ENCODE measurements around the gene SMAD3.

Gene SMAD3

GRCh38 chr15:67049351-67050044 lies 15.9 kb upstream of the SMAD3 start (continued):
- TF ChIP-seq ZNF391 (tag by site-specific recombination; IDR thresholded peaks at IDR 0.05; ENCODE audit: borderline replicate concordance, low read depth) (0 out of 2 replicates have a peak, but pooled peaks have one; percentile 17), ZNF701 (tag by site-specific recombination; IDR thresholded peaks at IDR 0.05) (no peak), ZNF274 (IDR thresholded peaks at IDR 0.05; ENCODE audit: low read length) (no peak), ZNF274 (tag by site-specific recombination; IDR thresholded peaks at IDR 0.05; ENCODE audit: borderline replicate concordance) (no peak), HOXD13 (CRISPR knock-in tag; IDR thresholded peaks at IDR 0.05; ENCODE audit: borderline replicate concordance) (peak; percentile 48; the same call in 1 of the 2 replicates), INSM2 (tag by site-specific recombination; IDR thresholded peaks at IDR 0.05) (no peak; the same call in 1 of the 2 replicates), BCL11A (tag by site-specific recombination; IDR thresholded peaks at IDR 0.05; ENCODE audit: low read depth) (peak; percentile 73; the same call in 1 of the 2 replicates), ZSCAN30 (tag by site-specific recombination; IDR thresholded peaks at IDR 0.05) (peak; percentile 64; the same call in 1 of the 2 replicates), ZSCAN5A (tag by site-specific recombination; IDR thresholded peaks at IDR 0.05) (no peak), BCL6B (tag by site-specific recombination; IDR thresholded peaks at IDR 0.05) (no peak), ZNF324 (tag by site-specific recombination; IDR thresholded peaks at IDR 0.05) (peak; percentile 53; the same call in 1 of the 2 replicates), WT1 (tag by site-specific recombination; IDR thresholded peaks at IDR 0.05) (peak; percentile 13; the same call in 1 of the 2 replicates), ZNF521 (tag by site-specific recombination; IDR thresholded peaks at IDR 0.05) (no peak), FEZF1 (tag by site-specific recombination; IDR thresholded peaks at IDR 0.05) (0 out of 2 replicates have a peak, but pooled peaks have one; percentile 21), ZNF768 (tag by site-specific recombination; IDR thresholded peaks at IDR 0.05) (no peak), ZNF114 (tag by site-specific recombination; IDR thresholded peaks at IDR 0.05) (no peak), ZNF223 (tag by site-specific recombination; IDR thresholded peaks at IDR 0.05) (no peak), YY1 (tag by site-specific recombination; IDR thresholded peaks at IDR 0.05) (no peak), IKZF3 (tag by site-specific recombination; IDR thresholded peaks at IDR 0.05) (peak; percentile 56), ATF2 (tag by site-specific recombination; IDR thresholded peaks at IDR 0.05; ENCODE audit: low read depth) (peak; percentile 82), KLF10 (tag by site-specific recombination; IDR thresholded peaks at IDR 0.05) (peak; percentile 95)
- TF ChIP-seq, protein P1, sequence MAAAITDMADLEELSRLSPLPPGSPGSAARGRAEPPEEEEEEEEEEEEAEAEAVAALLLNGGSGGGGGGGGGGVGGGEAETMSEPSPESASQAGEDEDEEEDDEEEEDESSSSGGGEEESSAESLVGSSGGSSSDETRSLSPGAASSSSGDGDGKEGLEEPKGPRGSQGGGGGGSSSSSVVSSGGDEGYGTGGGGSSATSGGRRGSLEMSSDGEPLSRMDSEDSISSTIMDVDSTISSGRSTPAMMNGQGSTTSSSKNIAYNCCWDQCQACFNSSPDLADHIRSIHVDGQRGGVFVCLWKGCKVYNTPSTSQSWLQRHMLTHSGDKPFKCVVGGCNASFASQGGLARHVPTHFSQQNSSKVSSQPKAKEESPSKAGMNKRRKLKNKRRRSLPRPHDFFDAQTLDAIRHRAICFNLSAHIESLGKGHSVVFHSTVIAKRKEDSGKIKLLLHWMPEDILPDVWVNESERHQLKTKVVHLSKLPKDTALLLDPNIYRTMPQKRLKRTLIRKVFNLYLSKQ (tag by site-specific recombination; IDR thresholded peaks at IDR 0.05; ENCODE audit: borderline replicate concordance): no peak
- TF ChIP-seq, protein P2, sequence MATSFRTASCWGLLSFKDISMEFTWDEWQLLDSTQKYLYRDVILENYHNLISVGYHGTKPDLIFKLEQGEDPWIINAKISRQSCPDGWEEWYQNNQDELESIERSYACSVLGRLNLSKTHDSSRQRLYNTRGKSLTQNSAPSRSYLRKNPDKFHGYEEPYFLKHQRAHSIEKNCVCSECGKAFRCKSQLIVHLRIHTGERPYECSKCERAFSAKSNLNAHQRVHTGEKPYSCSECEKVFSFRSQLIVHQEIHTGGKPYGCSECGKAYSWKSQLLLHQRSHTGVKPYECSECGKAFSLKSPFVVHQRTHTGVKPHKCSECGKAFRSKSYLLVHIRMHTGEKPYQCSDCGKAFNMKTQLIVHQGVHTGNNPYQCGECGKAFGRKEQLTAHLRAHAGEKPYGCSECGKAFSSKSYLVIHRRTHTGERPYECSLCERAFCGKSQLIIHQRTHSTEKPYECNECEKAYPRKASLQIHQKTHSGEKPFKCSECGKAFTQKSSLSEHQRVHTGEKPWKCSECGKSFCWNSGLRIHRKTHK (tag by site-specific recombination; IDR thresholded peaks at IDR 0.05): no peak
- TF ChIP-seq, protein P3, sequence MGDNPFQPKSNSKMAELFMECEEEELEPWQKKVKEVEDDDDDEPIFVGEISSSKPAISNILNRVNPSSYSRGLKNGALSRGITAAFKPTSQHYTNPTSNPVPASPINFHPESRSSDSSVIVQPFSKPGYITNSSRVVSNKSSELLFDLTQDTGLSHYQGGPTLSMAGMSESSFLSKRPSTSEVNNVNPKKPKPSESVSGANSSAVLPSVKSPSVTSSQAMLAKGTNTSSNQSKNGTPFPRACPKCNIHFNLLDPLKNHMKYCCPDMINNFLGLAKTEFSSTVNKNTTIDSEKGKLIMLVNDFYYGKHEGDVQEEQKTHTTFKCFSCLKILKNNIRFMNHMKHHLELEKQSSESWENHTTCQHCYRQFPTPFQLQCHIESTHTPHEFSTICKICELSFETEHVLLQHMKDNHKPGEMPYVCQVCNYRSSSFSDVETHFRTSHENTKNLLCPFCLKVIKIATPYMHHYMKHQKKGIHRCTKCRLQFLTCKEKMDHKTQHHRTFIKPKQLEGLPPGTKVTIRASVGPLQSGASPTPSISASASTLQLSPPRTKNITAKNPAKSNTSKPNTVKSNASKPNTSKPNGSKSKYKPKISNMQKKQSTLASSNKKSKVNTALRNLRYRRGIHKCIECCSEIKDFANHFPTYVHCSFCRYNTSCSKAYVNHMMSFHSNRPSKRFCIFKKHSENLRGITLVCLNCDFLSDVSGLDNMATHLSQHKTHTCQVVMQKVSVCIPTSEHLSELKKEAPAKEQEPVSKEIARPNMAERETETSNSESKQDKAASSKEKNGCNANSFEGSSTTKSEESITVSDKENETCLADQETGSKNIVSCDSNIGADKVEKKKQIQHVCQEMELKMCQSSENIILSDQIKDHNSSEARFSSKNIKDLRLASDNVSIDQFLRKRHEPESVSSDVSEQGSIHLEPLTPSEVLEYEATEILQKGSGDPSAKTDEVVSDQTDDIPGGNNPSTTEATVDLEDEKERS (tag by site-specific recombination; IDR thresholded peaks at IDR 0.05): no peak
